Measurements from ENCODE around the gene DPEP1. TPM values are rescaled to one million over a fixed set of nuclear protein-coding genes. Genes with fewer than 3 reads are reported as not detected.

The DPEP1 gene
- total RNA-seq, 1 experiment from 2014 or later = 1.1 TPM

- no peak overlapping the region for H3K56ac ChIP-seq (ENCODE audit: insufficient read length, low read depth, low read length)
- H3K9me3 ChIP-seq (ENCODE audit: control insufficient read depth, low read depth, low read length) = no peaks in the 10 kb centered on the region
- H4K5ac ChIP-seq (ENCODE audit: insufficient read length, low read depth, low read length) = no peak overlapping the region
- no peak overlapping the region for H3K23ac ChIP-seq (ENCODE audit: insufficient read length, low read depth, low read length)
- H3K27ac ChIP-seq (ENCODE audit: insufficient read length, low read depth, low read length) = no peak overlapping the region
- no peak overlapping the region for H3K4me2 ChIP-seq (ENCODE audit: insufficient read depth, insufficient read length, low read length)
- H3K27me3 ChIP-seq (ENCODE audit: insufficient read depth, low read length) = peaks cover 2% of the 10 kb centered on the region; the same call in 1 of the 2 replicates
- H3K27me3 Mint-ChIP-seq (ENCODE audit: low read depth) = peaks cover 22% of the 10 kb centered on the region
- no peak overlapping the region for H4K8ac ChIP-seq (replicated peaks; ENCODE audit: insufficient read length, low read depth, low read length)
- peaks cover 4 to 10% of the 10 kb centered on the region in 2 experiments for H3K4me1 Mint-ChIP-seq
- no peak overlapping the region for H3K18ac ChIP-seq (ENCODE audit: insufficient read length, low read depth, low read length)
- H3K23me2 ChIP-seq (ENCODE audit: insufficient read length, low read depth, low read length, poor library complexity, severe bottlenecking) = no peaks in the 10 kb centered on the region
- H2BK15ac ChIP-seq (ENCODE audit: low read depth, low read length) = no peak overlapping the region
- H3K4ac ChIP-seq (ENCODE audit: low read depth, low read length) = no peak overlapping the region
- H3K14ac ChIP-seq (ENCODE audit: insufficient read depth, low read length) = no peak overlapping the region
- no peak overlapping the region for H2AFZ ChIP-seq (ENCODE audit: low read length)
- H3T11ph ChIP-seq (ENCODE audit: low read length) = no peak overlapping the region
- H2BK5ac ChIP-seq (ENCODE audit: insufficient read length, low read length) = no peak overlapping the region
- peak overlapping the region in 1 of 3 experiments; percentile 35; a peak in 1 of 7 replicates for H3K27ac Mint-ChIP-seq
- H3K79me2 ChIP-seq (ENCODE audit: insufficient read depth, low read length) = no peaks in the 10 kb centered on the region
- H4K91ac ChIP-seq (ENCODE audit: insufficient read length, low read depth, low read length) = no peak overlapping the region
- no peak for TF ChIP-seq CTCF (conservative IDR thresholded peaks at IDR 0.05)
- DNase-seq = no peak
- no peaks in the 10 kb centered on the region; the same call in 1 of the 2 replicates for H3K4me1 ChIP-seq (ENCODE audit: insufficient read depth, low read length)
- no peak overlapping the region for H2BK120ac ChIP-seq (ENCODE audit: low read depth, low read length, poor library complexity, severe bottlenecking)
- no peaks in the 10 kb centered on the region for H3K9me3 Mint-ChIP-seq
- H2BK20ac ChIP-seq (ENCODE audit: low read depth, low read length, poor library complexity, severe bottlenecking) = no peak overlapping the region
- H3K9ac ChIP-seq (ENCODE audit: extremely low read depth, insufficient read length, low read length) = no peak overlapping the region
- no peak overlapping the region for H2AK5ac ChIP-seq (ENCODE audit: insufficient read length, low read length)
- no peaks in the 10 kb centered on the region; a peak in 1 of 7 replicates for H3K36me3 Mint-ChIP-seq (ENCODE audit: insufficient read depth in 1 of 3, low read depth in 3 of 3)
- no peaks in the 10 kb centered on the region for H3K79me1 ChIP-seq (ENCODE audit: insufficient read depth, low read depth, low read length, poor library complexity, severe bottlenecking)
- no peaks in the 10 kb centered on the region for H4K20me1 ChIP-seq (ENCODE audit: control insufficient read depth, insufficient read depth, insufficient read length)
- H3K4me3 Mint-ChIP-seq = no peak overlapping the region; a peak in 1 of 5 replicates
- no CpG with 5 or more reads among the region's 17 CpGs for WGBS (ENCODE audit: extremely low coverage, insufficient read length, low lambda C conversion rate)
- no peak overlapping the region for H2BK12ac ChIP-seq (ENCODE audit: insufficient read length, low read depth, low read length)
These were observed 16.6 kb downstream of the DPEP1 start for GRCh38 chr16:89629827-89630610.

All from H9 (cell line).